Right lobe of liver (tissue), 6 donors: ENCODE data around the gene SLC7A14. TPM values are rescaled to one million over a fixed set of nuclear protein-coding genes. Genes with fewer than 3 reads are reported as not detected.

ENCODE experiments used
- ATAC-seq, 4 donors: fragments of 200-7000 bp; cut with Tn5 transposase; one replicate each; pipeline ENCODE4 v1.9.1; 2020; ENCODE audit warnings: mild to moderate bottlenecking in 4 of 4, moderate library complexity in 4 of 4
- DNase-seq, 3 donors: peaks; one replicate each; pipeline ENCODE4 v3.0.0-alpha.2; 2020
- H3K27ac ChIP-seq, 3 donors: fragments of 200-600 bp; one replicate each; pipeline ENCODE4 v1.8.0; 2022
- H3K27me3 ChIP-seq, 2 donors: fragments of 200-600 bp; one replicate each; pipeline ENCODE4 v1.8.0; 2022
- H3K36me3 ChIP-seq, 4 donors: fragments of 200-600 bp; sonication (generic) in 1 of 4; one replicate each; pipeline versions ENCODE4 v1.5.1 to v1.8.0; 2017 to 2022; ENCODE audit warnings: control low read depth in 1 of 4
- H3K4me1 ChIP-seq, 4 donors: fragments of 200-600 bp; sonication (generic) in 1 of 4; one replicate each; pipeline versions ENCODE4 v1.5.1 to v1.8.0; 2017 to 2022; ENCODE audit warnings: control low read depth in 1 of 4
- H3K4me3 ChIP-seq, 3 donors: fragments of 200-600 bp; one replicate each; pipeline ENCODE4 v1.8.0; 2022
- H3K9me3 ChIP-seq, 4 donors: fragments of 200-600 bp; sonication (generic) in 1 of 4; one replicate each; pipeline versions ENCODE4 v1.5.1 to v1.8.0; 2017 to 2022; ENCODE audit warnings: control low read depth in 1 of 4
- CTCF ChIP-seq, 4 donors: fragments of 200-600 bp in 3 of 4; fragments of 450-650 bp in 1 of 4; IDR thresholded peaks; one replicate each; pipeline versions ENCODE4 v1.5.1 to v1.8.0; 2016 to 2022; ENCODE audit warnings: antibody characterized with exemption in 4 of 4, mild to moderate bottlenecking in 2 of 4
- POLR2A ChIP-seq: fragments of 450-650 bp; IDR thresholded peaks from one replicate; pipeline ENCODE4 v1.6.1; 2017; ENCODE audit warnings: antibody characterized with exemption, mild to moderate bottlenecking
- WGBS: methylation state at CpG from one replicate; pipeline ENCODE4 v1.1.6; 2018; ENCODE audit warnings: low coverage, low lambda C conversion rate; ENCODE audit not compliant: insufficient coverage; ENCODE audit errors: missing lambda C conversion rate; 5-methylcytosine and 5-hydroxymethylcytosine counted together
- intact Hi-C, 2 donors: fragments of 100-400 bp; cut with DNase I; formaldehyde crosslinking; loops; one replicate each; pipeline versions ENCODE4 v1.11.2 to v1.14.1; 2022
- total RNA-seq, 6 experiments: library from RNA; depleted of rRNA in 2 of 6; stranded (reverse); fragments of >200 nt in 2 of 6; fragmentation: NEBNext Ultra II Directional in 3 of 6; extraction: Animal tissue kit (Norgen Biotek cat#: 25700) in 3 of 6; gene quantifications; one replicate each; pipeline versions ENCODE4 v1.1.0 to v1.2.4, GENCODE V29; 2016 to 2023
- donor health status: DM: no; HTN: yes; CAD: no.
- donor health status: DM: no; HTN: no; CAD: no.
- donor health status: DM: no; HTN: no; CAD: no.
- donor health status: DM: no; HTN: yes; CAD: no.
- donor health status: DM: no; HTN: yes; CAD: no.

Gene SLC7A14
- total RNA-seq, 6 experiments from 2014 or later = 0.05 to 0.11 TPM; not detected in 4

GRCh38 chr3:170531054-170531453 is 54.8 kb downstream of the SLC7A14 start:
- H3K36me3 ChIP-seq = no peaks in the 10 kb centered on the region
- no peaks in the 10 kb centered on the region for H3K4me1 ChIP-seq
- intact Hi-C loops = no loop called here
- no peak overlapping the region for H3K4me3 ChIP-seq
- 91% methylated on average over 4 of the region's 6 CpGs for WGBS
- H3K27ac ChIP-seq = no peak overlapping the region
- DNase-seq (no peak), ATAC-seq (no peak)
- no peaks in the 10 kb centered on the region for H3K9me3 ChIP-seq
- TF ChIP-seq CTCF (IDR thresholded peaks at IDR 0.05) = no peak
- TF ChIP-seq POLR2A = no peak
- no peaks in the 10 kb centered on the region for H3K27me3 ChIP-seq

GRCh38 chr3:170529912-170530311 is 56.0 kb downstream of the SLC7A14 start:
- Histone ChIP-seq H3K4me3 (no peak overlapping the region), H3K36me3 (no peaks in the 10 kb centered on the region), H3K4me1 (no peaks in the 10 kb centered on the region), H3K27ac (no peak overlapping the region), H3K9me3 (no peaks in the 10 kb centered on the region), H3K27me3 (no peaks in the 10 kb centered on the region)
- intact Hi-C loops = no loop called here
- ATAC-seq (no peak), DNase-seq (no peak)
- TF ChIP-seq POLR2A = no peak
- WGBS = 93% methylated on average over 3 of the region's 4 CpGs

GRCh38 chr3:170529346-170529745 is 56.5 kb downstream of the SLC7A14 start:
- Histone ChIP-seq H3K27me3 (no peaks in the 10 kb centered on the region), H3K36me3 (no peaks in the 10 kb centered on the region), H3K4me1 (no peaks in the 10 kb centered on the region), H3K4me3 (no peak overlapping the region), H3K9me3 (no peaks in the 10 kb centered on the region), H3K27ac (no peak overlapping the region)
- WGBS = 46% methylated on average over 2 of the region's 2 CpGs
- ATAC-seq (no peak), DNase-seq (no peak)
- no peak for TF ChIP-seq POLR2A
- no peak for TF ChIP-seq CTCF (IDR thresholded peaks at IDR 0.05)
- intact Hi-C loops = no loop called here

- Histone ChIP-seq H3K9me3 (no peaks in the 10 kb centered on the region), H3K4me1 (no peaks in the 10 kb centered on the region), H3K4me3 (no peak overlapping the region), H3K27ac (no peak overlapping the region), H3K36me3 (no peaks in the 10 kb centered on the region), H3K27me3 (no peaks in the 10 kb centered on the region)
- DNase-seq (no peak), ATAC-seq (no peak)
- WGBS = 53% methylated on average over 6 of the region's 8 CpGs
- no peak for TF ChIP-seq CTCF (IDR thresholded peaks at IDR 0.05)
- no peak for TF ChIP-seq POLR2A
- intact Hi-C loops = no loop called here
Measured at GRCh38 chr3:170528726-170529125, 57.1 kb downstream of the SLC7A14 start.

GRCh38 chr3:170524073-170524472 is 61.8 kb downstream of the SLC7A14 start:
- no peak for TF ChIP-seq POLR2A
- TF ChIP-seq CTCF (IDR thresholded peaks at IDR 0.05) = no peak
- intact Hi-C loops = no loop called here
- Histone ChIP-seq H3K27ac (no peak overlapping the region), H3K36me3 (no peaks in the 10 kb centered on the region), H3K9me3 (no peaks in the 10 kb centered on the region), H3K4me1 (no peaks in the 10 kb centered on the region), H3K4me3 (no peak overlapping the region), H3K27me3 (no peaks in the 10 kb centered on the region)
- ATAC-seq (no peak), DNase-seq (no peak)
